Activated CD4-positive, alpha-beta T cell treated with anti-CD3 and anti-CD28 coated beads, Interleukin-2, amount 10 ng/mL, durations not matched to agents 7 days and 5 days (primary cell): ENCODE data around the gene GPHN. TPM values are rescaled to one million over a fixed set of nuclear protein-coding genes. Genes with fewer than 3 reads are reported as not detected.

Source experiments
- CTCF ChIA-PET: fragments of 350-600 bp; sonication (Branson Sonifier 250); formaldehyde crosslinking; loops from one replicate; lab custom pipeline; 2021; ENCODE audit warnings: antibody characterized with exemption; lab: Charles Lee
- POLR2A ChIA-PET: fragments of 350-600 bp; sonication (Branson Sonifier 250); formaldehyde crosslinking; loops from one replicate; lab custom pipeline; 2021; ENCODE audit warnings: antibody characterized with exemption; lab: Charles Lee
- DNase-seq: peaks from one replicate; pipeline ENCODE4 v3.0.0-alpha.2; 2020
- H3K27ac Mint-ChIP-seq: one replicate; pipeline ENCODE4 v1.8.0; 2021; ENCODE audit warnings: mild to moderate bottlenecking, moderate library complexity, mixed read lengths
- H3K27me3 Mint-ChIP-seq: one replicate; pipeline ENCODE4 v1.8.0; 2021; ENCODE audit warnings: mixed read lengths
- H3K36me3 Mint-ChIP-seq: one replicate; pipeline ENCODE4 v1.8.0; 2021; ENCODE audit warnings: low read depth, mixed read lengths
- H3K4me1 Mint-ChIP-seq: one replicate; pipeline ENCODE4 v1.8.0; 2021; ENCODE audit warnings: mixed read lengths
- H3K4me3 Mint-ChIP-seq: one replicate; pipeline ENCODE4 v1.8.0; 2021; ENCODE audit warnings: mild to moderate bottlenecking, moderate library complexity, mixed read lengths
- H3K9me3 Mint-ChIP-seq: one replicate; pipeline ENCODE4 v1.8.0; 2021; ENCODE audit warnings: mixed read lengths
- total RNA-seq, 2 experiments: library from RNA; stranded (reverse); gene quantifications; one replicate each; pipeline ENCODE4 v1.2.3, GENCODE V29; 2021

Gene GPHN
- total RNA-seq, 2 experiments from 2014 or later, result 20.2 to 21.2 TPM

- Mint-ChIP-seq H3K36me3 (peaks cover 2% of the 10 kb centered on the region), H3K4me1 (no peaks in the 10 kb centered on the region), H3K9me3 (peaks cover 17% of the 10 kb centered on the region), H3K27ac (no peak overlapping the region), H3K27me3 (no peaks in the 10 kb centered on the region), H3K4me3 (no peak overlapping the region)
- no peak for DNase-seq
- CTCF ChIA-PET, result no interaction called here
- POLR2A ChIA-PET, result no interaction called here
Measured at GRCh38 chr14:66881596-66881995, 373.6 kb downstream of the GPHN start.

GRCh38 chr14:66884149-66884548 lies 376.2 kb downstream of the GPHN start:
- DNase-seq, result no peak
- Mint-ChIP-seq H3K4me1 (no peaks in the 10 kb centered on the region), H3K4me3 (no peak overlapping the region), H3K27ac (no peak overlapping the region), H3K36me3 (peaks cover 3% of the 10 kb centered on the region), H3K27me3 (no peaks in the 10 kb centered on the region), H3K9me3 (peaks cover 20% of the 10 kb centered on the region)
- ChIA-PET CTCF (no interaction called here), POLR2A (interaction anchor here (0.6 kb wide), 1 partner anchor 784 kb away, joined by 4 read pairs; no protein-coding TSS in a partner anchor)

DNA sequence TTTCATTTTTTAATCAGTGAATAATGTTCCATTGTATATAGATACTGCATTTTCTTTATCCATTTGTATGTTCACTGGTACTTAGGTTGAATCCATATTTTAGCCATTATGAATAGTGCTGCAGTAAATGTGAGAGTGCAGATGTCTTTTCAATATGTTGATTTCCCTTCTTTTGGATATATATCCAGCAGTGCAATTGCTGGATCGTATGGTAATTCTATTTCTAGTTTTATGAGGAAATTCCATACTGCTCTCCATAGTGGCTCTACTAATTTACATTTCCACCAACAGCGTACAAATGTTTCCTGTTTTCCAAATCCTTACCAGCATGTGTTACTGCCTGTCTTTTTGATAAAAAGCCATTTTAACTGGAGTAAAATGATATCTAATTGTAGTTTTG lies 392.8 kb downstream of the GPHN start:
- ChIA-PET POLR2A (no interaction called here), CTCF (no interaction called here)
- no peaks in the 10 kb centered on the region for H3K4me1 Mint-ChIP-seq
- no peak overlapping the region for H3K4me3 Mint-ChIP-seq
- H3K27me3 Mint-ChIP-seq, result no peaks in the 10 kb centered on the region
- H3K9me3 Mint-ChIP-seq, result peaks cover 12% of the 10 kb centered on the region
- no peak overlapping the region for H3K27ac Mint-ChIP-seq
- H3K36me3 Mint-ChIP-seq, result peaks cover 4% of the 10 kb centered on the region
- DNase-seq, result no peak

DNA sequence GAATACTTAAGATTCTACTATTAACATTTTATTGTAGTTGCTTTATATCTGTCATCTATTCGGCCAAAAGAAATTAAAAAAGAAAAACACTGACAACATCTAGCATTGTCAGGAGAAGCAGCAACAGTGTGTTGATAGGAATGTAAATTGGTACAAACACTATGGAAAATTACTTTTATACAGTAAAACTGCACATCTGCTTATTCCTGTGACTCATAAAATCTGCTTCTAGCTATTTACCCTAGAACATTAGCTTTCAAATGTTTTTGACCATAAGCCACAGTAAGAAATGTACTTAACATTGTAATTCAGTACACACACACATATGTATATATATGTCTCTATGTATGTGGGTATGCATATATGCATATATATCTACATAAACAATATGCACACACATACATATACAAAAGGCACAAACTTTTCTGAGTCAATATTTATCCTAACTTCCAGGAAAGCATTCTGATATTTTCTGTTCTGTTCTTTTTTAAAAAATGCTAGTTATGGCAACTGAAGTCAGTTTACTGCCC lies 402.4 kb downstream of the GPHN start:
- Mint-ChIP-seq H3K27ac (no peak overlapping the region), H3K9me3 (no peaks in the 10 kb centered on the region), H3K36me3 (no peaks in the 10 kb centered on the region), H3K4me1 (no peaks in the 10 kb centered on the region), H3K4me3 (no peak overlapping the region), H3K27me3 (no peaks in the 10 kb centered on the region)
- POLR2A ChIA-PET, result no interaction called here
- CTCF ChIA-PET, result no interaction called here
- DNase-seq, result no peak

DNA sequence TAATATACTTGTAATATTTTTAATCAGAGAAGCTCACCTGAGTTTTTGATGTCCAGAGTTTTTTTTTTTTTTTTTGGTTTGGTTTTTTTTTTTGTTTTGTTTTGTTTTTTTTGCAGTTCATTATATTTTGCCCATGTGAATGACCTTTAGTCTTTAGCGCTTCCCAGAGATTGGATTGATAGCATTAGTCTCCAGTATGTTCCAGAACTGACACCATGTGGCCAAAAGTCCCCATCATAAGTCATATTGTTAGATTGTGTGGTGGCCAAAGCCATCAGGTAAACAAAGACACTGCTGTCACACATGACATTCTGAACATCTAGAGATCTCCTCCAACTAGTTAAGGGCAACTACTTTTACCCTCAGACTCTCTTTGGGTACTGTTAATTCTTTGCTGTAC lies 408.5 kb downstream of the GPHN start:
- Mint-ChIP-seq H3K4me3 (no peak overlapping the region), H3K27me3 (no peaks in the 10 kb centered on the region), H3K27ac (no peak overlapping the region), H3K9me3 (peaks cover 2% of the 10 kb centered on the region), H3K4me1 (no peaks in the 10 kb centered on the region), H3K36me3 (peaks cover 12% of the 10 kb centered on the region)
- DNase-seq, result no peak
- POLR2A ChIA-PET, result no interaction called here
- CTCF ChIA-PET, result interaction anchor here (0.7 kb wide), 1 partner anchor 208 kb away, joined by 3 read pairs; no protein-coding TSS in a partner anchor

GRCh38 chr14:66918527-66918926 lies 410.6 kb downstream of the GPHN start:
- Mint-ChIP-seq H3K36me3 (peaks cover 18% of the 10 kb centered on the region), H3K27me3 (no peaks in the 10 kb centered on the region), H3K4me3 (no peak overlapping the region), H3K4me1 (no peaks in the 10 kb centered on the region), H3K27ac (no peak overlapping the region), H3K9me3 (peaks cover 3% of the 10 kb centered on the region)
- no peak for DNase-seq
- POLR2A ChIA-PET, result no interaction called here
- CTCF ChIA-PET, result no interaction called here

DNA sequence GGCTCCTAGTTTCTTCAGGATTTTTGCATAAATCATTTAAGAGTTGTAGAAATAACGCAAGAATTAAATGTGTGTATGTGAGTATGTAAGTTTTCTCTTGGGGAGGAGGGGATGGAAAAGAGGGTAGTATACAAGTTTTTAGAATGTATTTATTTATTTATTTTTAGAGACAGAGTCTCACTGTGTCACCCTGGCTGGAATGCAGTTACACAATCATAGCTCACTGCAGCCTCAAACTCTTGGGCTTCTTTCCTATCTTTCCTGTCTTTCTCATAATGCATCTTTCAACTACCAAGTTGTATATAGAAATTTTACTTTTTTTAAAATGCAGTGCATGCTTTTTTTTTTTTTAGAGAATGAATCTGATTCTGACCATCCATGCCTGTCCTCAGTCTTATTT lies 412.2 kb downstream of the GPHN start:
- ChIA-PET POLR2A (interaction anchor here (0.6 kb wide), 1 partner anchor 62 kb away, joined by 6 read pairs; no protein-coding TSS in a partner anchor), CTCF (no interaction called here)
- peaks cover 3% of the 10 kb centered on the region for H3K9me3 Mint-ChIP-seq
- DNase-seq, result no peak
- no peak overlapping the region for H3K4me3 Mint-ChIP-seq
- peaks cover 25% of the 10 kb centered on the region for H3K36me3 Mint-ChIP-seq
- H3K27me3 Mint-ChIP-seq, result no peaks in the 10 kb centered on the region
- no peaks in the 10 kb centered on the region for H3K4me1 Mint-ChIP-seq
- no peak overlapping the region for H3K27ac Mint-ChIP-seq

- DNase-seq, result no peak
- Mint-ChIP-seq H3K36me3 (peaks cover 23% of the 10 kb centered on the region), H3K4me3 (no peak overlapping the region), H3K4me1 (no peaks in the 10 kb centered on the region), H3K27me3 (no peaks in the 10 kb centered on the region), H3K9me3 (peaks cover 8% of the 10 kb centered on the region), H3K27ac (no peak overlapping the region)
- ChIA-PET CTCF (interaction anchor here (1.3 kb wide), 1 partner anchor 11 kb away, joined by 3 read pairs; no protein-coding TSS in a partner anchor), POLR2A (no interaction called here)
Measured at GRCh38 chr14:66923251-66923650, 415.3 kb downstream of the GPHN start.

GRCh38 chr14:66939409-66939808 lies 431.5 kb downstream of the GPHN start:
- no peaks in the 10 kb centered on the region for H3K27me3 Mint-ChIP-seq
- no peak overlapping the region for H3K4me3 Mint-ChIP-seq
- H3K36me3 Mint-ChIP-seq, result peaks cover 24% of the 10 kb centered on the region
- no peak for DNase-seq
- CTCF ChIA-PET, result no interaction called here
- no peak overlapping the region for H3K27ac Mint-ChIP-seq
- H3K9me3 Mint-ChIP-seq, result peaks cover 22% of the 10 kb centered on the region
- POLR2A ChIA-PET, result no interaction called here
- H3K4me1 Mint-ChIP-seq, result no peaks in the 10 kb centered on the region

- no peak for DNase-seq
- CTCF ChIA-PET, result no interaction called here
- Mint-ChIP-seq H3K27ac (no peak overlapping the region), H3K27me3 (no peaks in the 10 kb centered on the region), H3K9me3 (peaks cover 33% of the 10 kb centered on the region), H3K36me3 (peaks cover 40% of the 10 kb centered on the region), H3K4me3 (no peak overlapping the region), H3K4me1 (no peaks in the 10 kb centered on the region)
- POLR2A ChIA-PET, result no interaction called here
Measured at GRCh38 chr14:66944872-66945271, 436.9 kb downstream of the GPHN start.

DNA sequence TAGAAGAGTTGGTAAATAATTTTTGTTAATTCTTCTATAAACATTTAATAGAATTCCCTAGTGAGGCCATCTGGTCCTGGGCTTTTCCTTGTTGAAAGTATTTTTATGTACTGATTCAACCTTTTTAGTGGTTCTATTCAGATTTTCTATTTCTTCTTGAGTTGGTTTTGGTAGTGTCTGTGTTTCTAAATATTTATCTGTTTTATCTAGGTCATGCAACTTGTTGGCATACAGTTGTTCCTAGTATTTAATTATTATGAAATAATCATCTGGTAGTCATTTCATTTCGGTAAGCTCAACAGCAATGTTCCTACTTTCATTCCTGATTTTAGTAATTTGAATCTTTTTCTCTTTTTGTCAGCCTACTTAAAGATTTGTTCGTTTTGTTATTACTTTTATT lies 447.2 kb downstream of the GPHN start:
- Mint-ChIP-seq H3K4me1 (no peaks in the 10 kb centered on the region), H3K9me3 (peaks cover 26% of the 10 kb centered on the region), H3K27ac (no peak overlapping the region), H3K36me3 (peaks cover 19% of the 10 kb centered on the region), H3K27me3 (no peaks in the 10 kb centered on the region), H3K4me3 (no peak overlapping the region)
- no peak for DNase-seq
- CTCF ChIA-PET, result no interaction called here
- POLR2A ChIA-PET, result no interaction called here

DNA sequence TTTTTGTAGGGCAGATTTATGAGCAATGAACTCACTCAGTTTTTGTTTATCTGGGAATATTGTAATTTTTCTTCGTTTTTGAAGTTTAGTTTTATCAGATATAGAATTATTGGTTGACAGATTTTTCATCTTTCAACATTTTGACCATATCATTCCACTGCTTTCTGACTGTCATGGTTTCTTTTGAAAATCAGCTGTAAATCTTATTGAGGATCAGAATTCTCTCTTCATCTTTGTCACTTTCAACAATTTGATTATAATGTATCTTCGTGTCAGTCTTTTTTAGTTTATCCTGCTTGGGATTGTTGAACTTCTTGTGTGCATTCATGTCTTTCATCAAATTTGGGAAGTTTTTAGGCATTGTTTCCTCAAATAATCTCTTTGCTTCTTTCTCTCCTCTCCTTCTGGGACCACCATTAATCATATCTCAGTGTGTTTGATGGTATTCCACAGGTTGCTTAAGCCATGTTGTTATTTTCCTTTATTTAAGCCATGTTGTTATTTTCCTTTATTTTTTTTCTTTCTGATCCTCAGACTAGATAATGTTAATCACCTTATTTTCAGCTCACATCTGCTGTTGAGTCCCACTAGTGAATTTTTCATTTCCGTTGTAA lies 451.6 kb downstream of the GPHN start:
- Mint-ChIP-seq H3K4me3 (no peak overlapping the region), H3K4me1 (no peaks in the 10 kb centered on the region), H3K36me3 (peaks cover 20% of the 10 kb centered on the region), H3K27me3 (no peaks in the 10 kb centered on the region), H3K27ac (no peak overlapping the region), H3K9me3 (peaks cover 26% of the 10 kb centered on the region)
- no peak for DNase-seq
- ChIA-PET CTCF (interaction anchor here (0.7 kb wide), 1 partner anchor 693 kb away, joined by 3 read pairs; no protein-coding TSS in a partner anchor), POLR2A (no interaction called here)

DNA sequence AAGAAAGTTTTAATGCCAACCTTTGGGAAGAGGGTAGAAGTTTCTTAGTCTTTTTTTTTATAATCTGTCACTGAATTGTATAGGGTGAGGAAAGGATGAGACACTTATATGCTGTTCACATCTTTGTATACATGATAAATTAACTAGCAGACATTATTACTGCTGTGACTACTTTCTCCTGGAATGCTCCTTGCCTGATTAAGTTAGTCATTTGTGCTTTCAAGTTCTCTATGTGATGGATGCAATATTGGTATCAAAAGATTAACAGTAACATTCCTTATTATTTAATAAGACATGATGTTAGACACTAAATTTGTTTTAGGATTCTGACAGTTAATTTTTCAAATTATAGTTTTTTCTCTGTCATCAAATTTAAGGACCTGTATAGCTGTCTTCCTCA lies 457.9 kb downstream of the GPHN start:
- Mint-ChIP-seq H3K27ac (no peak overlapping the region), H3K36me3 (no peaks in the 10 kb centered on the region), H3K9me3 (peaks cover 1% of the 10 kb centered on the region), H3K4me1 (no peaks in the 10 kb centered on the region), H3K27me3 (no peaks in the 10 kb centered on the region), H3K4me3 (no peak overlapping the region)
- DNase-seq, result no peak
- CTCF ChIA-PET, result no interaction called here
- POLR2A ChIA-PET, result no interaction called here
